Progenitor cell of endocrine pancreas (in vitro differentiated cells): Measurements from ENCODE around the gene RPS8. TPM values are rescaled to one million over a fixed set of nuclear protein-coding genes. Genes with fewer than 3 reads are reported as not detected.
"Not testable (repeated sequence)": the region's sequence is repeated elsewhere in the genome, so short reads cannot be mapped to it uniquely, and the experiment has no call there.

Experiments used
- DNase-seq: peaks from one replicate; pipeline ENCODE4 v3.0.0; 2021; ENCODE audit warnings: low spot score; ENCODE audit not compliant: unreplicated experiment
- H3K27ac Mint-ChIP-seq: 2 replicates; pipeline ENCODE4 v1.8.0; 2021; ENCODE audit warnings: mild to moderate bottlenecking, moderate library complexity, mixed read lengths
- H3K27me3 Mint-ChIP-seq: 2 replicates; pipeline ENCODE4 v1.8.0; 2021; ENCODE audit warnings: mixed read lengths
- H3K36me3 Mint-ChIP-seq: 2 replicates; pipeline ENCODE4 v1.8.0; 2022; ENCODE audit warnings: mixed read lengths; ENCODE audit not compliant: insufficient read depth
- H3K4me1 Mint-ChIP-seq: 2 replicates; pipeline ENCODE4 v1.8.0; 2021; ENCODE audit warnings: low read depth, mixed read lengths
- H3K4me3 Mint-ChIP-seq: 2 replicates; pipeline ENCODE4 v1.8.0; 2021; ENCODE audit warnings: low read depth, mild to moderate bottlenecking, moderate library complexity, mixed read lengths
- H3K9me3 Mint-ChIP-seq: 2 replicates; pipeline ENCODE4 v1.8.0; 2021; ENCODE audit warnings: low read depth, mixed read lengths
- total RNA-seq: library from RNA; stranded (reverse); gene quantifications from 2 replicates; pipeline ENCODE4 v1.2.1, GENCODE V29; 2021
- TF ChIP-seq, protein P1 (sequence below): fragments of 200-600 bp; sonication (generic); IDR thresholded peaks from one replicate; pipeline ENCODE4 v1.5.0; 2021; ENCODE audit warnings: antibody characterized with exemption, mild to moderate bottlenecking; ENCODE audit not compliant: unreplicated experiment

RPS8 gene
- total RNA-seq, 1 donor from 2014 or later = 1,808 TPM

DNA sequence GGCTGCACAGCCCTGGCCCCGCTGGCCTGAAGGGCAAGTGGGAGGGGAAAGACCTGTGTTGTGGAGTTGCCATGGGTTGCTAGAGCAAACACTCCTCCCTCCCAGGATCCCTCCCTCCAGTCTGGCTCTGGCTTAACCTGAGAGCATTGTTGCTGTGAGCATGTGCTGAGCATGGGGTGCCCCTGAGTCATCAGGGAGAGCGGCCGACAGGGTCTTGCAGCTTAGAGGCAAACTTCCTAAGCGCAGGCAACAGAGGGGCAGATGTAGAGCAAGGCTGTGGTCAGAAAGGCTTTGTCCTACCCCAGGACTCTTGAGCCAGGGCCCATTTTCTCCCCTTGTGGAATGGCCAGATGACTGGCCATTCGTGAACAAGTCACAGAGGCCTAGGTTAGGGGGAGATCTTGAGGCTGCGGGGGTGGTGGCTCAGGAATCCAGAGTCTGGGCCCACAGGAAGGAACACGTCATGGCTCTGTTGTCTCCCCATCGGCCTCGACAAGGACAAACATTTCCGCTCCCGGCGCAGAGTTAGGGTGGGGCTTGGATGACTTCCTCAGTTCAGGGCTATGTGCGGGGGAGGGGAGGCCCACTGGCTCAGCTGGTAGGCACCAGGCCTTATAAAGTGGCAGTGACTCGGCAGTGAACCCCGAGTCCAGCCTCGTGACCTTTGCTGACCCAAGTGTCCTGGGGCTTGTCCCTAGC, 32.2 kb downstream of the RPS8 start:
- peak; percentile 63 for DNase-seq
- peak overlapping the region; percentile 54 for H3K4me3 Mint-ChIP-seq
- H3K9me3 Mint-ChIP-seq = no peaks in the 10 kb centered on the region
- TF ChIP-seq, protein P1, sequence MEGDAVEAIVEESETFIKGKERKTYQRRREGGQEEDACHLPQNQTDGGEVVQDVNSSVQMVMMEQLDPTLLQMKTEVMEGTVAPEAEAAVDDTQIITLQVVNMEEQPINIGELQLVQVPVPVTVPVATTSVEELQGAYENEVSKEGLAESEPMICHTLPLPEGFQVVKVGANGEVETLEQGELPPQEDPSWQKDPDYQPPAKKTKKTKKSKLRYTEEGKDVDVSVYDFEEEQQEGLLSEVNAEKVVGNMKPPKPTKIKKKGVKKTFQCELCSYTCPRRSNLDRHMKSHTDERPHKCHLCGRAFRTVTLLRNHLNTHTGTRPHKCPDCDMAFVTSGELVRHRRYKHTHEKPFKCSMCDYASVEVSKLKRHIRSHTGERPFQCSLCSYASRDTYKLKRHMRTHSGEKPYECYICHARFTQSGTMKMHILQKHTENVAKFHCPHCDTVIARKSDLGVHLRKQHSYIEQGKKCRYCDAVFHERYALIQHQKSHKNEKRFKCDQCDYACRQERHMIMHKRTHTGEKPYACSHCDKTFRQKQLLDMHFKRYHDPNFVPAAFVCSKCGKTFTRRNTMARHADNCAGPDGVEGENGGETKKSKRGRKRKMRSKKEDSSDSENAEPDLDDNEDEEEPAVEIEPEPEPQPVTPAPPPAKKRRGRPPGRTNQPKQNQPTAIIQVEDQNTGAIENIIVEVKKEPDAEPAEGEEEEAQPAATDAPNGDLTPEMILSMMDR = no peak
- H3K27me3 Mint-ChIP-seq = no peaks in the 10 kb centered on the region
- peaks cover 5% of the 10 kb centered on the region for H3K36me3 Mint-ChIP-seq
- H3K4me1 Mint-ChIP-seq = peaks cover 39% of the 10 kb centered on the region
- H3K27ac Mint-ChIP-seq = peak overlapping the region; percentile 99

DNA sequence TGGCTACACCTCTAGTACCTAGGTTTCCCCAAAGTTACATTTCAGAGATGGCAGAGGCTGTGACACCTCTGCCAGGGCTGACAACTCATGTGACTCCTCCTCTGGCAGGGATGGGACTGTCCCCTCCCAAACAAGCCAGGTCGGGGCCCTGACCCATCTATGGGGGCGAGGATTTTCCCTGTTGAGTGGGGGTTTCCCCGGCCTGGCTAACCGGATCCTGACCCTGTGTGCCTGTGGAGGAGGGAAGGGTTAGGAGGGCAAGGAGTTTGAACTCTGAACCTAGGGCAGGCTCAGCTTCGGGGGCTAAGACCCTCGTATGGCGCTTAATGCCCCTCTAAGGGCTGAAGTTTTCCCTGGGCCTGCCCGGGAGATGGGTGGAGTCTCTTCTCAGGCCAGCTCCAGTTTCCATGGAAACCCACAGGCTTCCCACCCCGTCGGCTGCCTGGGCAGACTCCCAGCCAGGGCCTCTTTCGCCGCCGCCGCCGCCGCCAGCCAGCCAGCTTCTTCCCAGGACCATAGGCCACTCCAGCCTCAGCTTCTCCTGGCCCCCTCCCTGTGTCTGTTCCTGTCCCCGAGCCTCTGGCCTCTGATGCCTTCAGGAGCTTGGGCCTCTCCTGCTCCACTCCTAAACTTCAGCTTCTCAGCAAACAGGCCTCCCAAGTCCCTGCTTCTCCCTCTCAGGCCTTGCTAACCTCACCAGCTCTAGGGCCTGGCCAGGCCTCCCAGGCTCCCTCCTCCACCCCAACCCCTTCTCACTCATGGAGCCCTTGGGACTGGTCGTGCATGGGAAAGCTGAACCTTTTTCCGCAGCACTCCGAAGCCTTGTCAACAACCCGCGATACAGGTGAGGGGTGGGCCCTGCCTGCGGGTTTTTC, 33.0 kb downstream of the RPS8 start, which contains the start of gene BTBD19:
Gene BTBD19 (plus strand): TSS at position 461 of the 875 bp plus-strand sequence. CDS start 298 bp downstream, at position 759.
- H3K36me3 Mint-ChIP-seq = peaks cover under 1% of the 10 kb centered on the region
- TF ChIP-seq, protein P1 = no peak
- H3K4me1 Mint-ChIP-seq = peaks cover 42% of the 10 kb centered on the region

DNA sequence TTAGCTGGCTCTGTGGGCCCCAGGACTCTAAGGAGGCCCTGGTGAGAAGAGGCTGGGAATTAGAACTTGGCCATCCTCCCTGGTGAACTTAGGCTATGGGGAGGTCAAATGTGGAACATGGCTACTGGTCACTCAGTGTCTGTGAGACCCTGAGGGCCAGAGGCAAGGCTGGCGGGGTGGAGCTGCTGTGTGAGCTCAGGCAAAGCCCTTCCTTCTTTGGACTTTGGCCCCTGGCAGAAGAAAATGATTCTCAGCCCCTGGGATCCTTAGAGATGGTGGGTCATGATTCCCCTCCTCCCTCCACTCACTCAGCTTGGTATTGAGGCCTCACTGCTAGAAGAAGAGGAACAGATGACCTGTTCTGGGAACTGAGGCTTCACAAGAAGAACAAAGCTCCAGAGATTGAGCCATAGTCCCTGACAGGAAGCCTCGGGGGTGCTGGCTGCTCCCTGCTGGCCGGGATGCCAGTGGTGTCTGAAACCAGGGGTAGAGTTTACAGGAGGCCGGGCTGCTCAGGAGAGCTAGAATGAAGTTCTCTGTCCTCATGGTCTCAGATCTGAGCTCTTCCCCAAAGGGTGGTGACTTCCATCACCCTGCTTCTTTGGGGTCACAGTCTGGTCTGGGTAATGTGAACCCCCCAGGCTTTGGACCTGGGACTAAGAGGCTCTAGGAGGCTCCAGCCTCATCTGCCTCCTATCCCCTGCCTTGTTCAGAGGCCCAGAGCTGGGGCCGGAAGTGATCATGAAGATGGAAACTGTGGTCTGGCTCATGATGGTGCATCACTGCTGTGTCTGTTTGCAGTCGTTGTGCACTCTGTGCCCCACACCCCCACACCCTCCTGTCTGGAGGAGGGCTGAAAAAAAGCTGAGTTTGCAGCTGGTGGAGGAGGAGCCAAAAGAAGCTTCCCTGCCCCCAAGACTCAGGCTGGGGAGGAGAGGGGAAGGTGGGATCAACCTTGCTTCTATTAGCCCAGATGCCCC, 33.9 kb downstream of the RPS8 start:
- H3K27ac Mint-ChIP-seq = peak overlapping the region; percentile 99
- TF ChIP-seq, protein P1 = no peak
- H3K9me3 Mint-ChIP-seq = no peaks in the 10 kb centered on the region
- peak overlapping the region; percentile 69 for H3K4me3 Mint-ChIP-seq
- peaks cover 43% of the 10 kb centered on the region for H3K4me1 Mint-ChIP-seq
- no peak for DNase-seq
- H3K36me3 Mint-ChIP-seq = no peaks in the 10 kb centered on the region
- H3K27me3 Mint-ChIP-seq = no peaks in the 10 kb centered on the region

More for the DNA sequence above, 33.0 kb downstream of the RPS8 start, which contains the start of gene BTBD19:
- Mint-ChIP-seq H3K27me3 (no peaks in the 10 kb centered on the region), H3K4me3 (peak within 1 kb of the TSS; percentile 69), H3K27ac (peak within 1 kb of the TSS; percentile 99), H3K9me3 (no peaks in the 10 kb centered on the region)
- DNase-seq = peak; percentile 49

DNA sequence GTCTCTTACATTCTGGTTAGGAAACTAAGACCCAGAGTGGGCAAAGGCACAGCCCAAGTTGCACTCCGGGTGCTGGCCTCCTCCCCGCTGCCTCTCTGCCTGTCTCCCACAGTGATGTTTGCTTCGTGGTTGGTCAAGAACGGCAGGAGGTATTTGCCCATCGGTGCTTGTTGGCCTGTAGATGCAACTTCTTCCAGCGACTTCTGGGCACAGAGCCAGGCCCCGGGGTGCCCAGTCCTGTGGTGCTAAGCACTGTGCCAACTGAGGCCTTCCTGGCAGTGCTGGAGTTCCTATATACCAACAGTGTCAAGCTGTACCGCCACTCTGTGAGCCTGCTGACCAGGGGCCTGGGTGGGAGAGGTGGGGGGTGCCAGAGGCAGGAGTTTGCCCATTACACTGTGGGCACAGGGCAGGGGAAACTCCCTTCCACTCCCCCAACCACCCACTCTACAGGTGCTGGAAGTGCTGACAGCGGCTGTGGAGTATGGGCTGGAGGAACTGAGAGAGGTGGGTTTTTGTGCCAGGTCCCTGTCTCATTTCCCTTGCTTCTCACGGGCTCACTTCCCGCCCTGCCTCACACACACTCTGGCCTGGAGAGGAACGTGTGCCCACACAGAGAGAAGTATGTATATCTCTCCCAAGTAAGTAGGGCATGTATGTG, 34.9 kb downstream of the RPS8 start:
- Mint-ChIP-seq H3K27ac (no peak overlapping the region), H3K9me3 (no peaks in the 10 kb centered on the region), H3K27me3 (no peaks in the 10 kb centered on the region), H3K4me3 (no peak overlapping the region), H3K36me3 (peaks cover 6% of the 10 kb centered on the region), H3K4me1 (peaks cover 46% of the 10 kb centered on the region)
- no peak for DNase-seq
- TF ChIP-seq, protein P1 = no peak

DNA sequence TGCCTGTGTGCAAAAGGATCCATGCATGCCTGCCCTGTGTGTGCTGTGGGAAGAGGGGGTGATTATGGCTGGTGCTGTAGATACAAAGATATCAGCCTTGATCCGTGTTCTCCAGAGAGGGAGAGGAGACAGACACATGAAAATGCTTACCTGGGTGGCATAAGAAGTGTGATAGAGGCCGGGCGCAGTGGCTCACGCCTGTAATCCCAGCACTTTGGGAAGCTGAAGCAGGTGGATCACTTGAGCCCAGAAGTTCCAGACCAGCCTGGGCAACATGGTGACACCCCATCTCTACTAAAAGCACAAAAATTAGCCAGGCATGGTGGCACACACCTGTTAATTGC, 35.4 kb downstream of the RPS8 start:
- not testable (repeated sequence) for H3K27ac Mint-ChIP-seq, H3K36me3 Mint-ChIP-seq, H3K4me3 Mint-ChIP-seq, H3K27me3 Mint-ChIP-seq, DNase-seq, H3K9me3 Mint-ChIP-seq
- peaks cover 46% of the 10 kb centered on the region for H3K4me1 Mint-ChIP-seq
